T-helper 22 cell (primary cell): ENCODE data around the gene C1orf35.

Source experiments
- DNase-seq: peaks from one replicate; pipeline ENCODE4 v3.0.0-alpha.2; 2020; ENCODE audit warnings: low read depth

The C1orf35 gene

GRCh38 chr1:228079013-228079412 is 24.1 kb downstream of the C1orf35 start:
- no peak for DNase-seq

GRCh38 chr1:228077565-228078330 is 25.4 kb downstream of the C1orf35 start:
- DNase-seq, result no peak

- no peak for DNase-seq
These were observed 26.2 kb downstream of the C1orf35 start for GRCh38 chr1:228076796-228077430.

- no peak for DNase-seq
These were observed 27.3 kb downstream of the C1orf35 start for GRCh38 chr1:228075801-228076271.

GRCh38 chr1:228074954-228075730 is 28.0 kb downstream of the C1orf35 start:
- no peak for DNase-seq

- no peak for DNase-seq
These were observed 29.1 kb downstream of the C1orf35 start for GRCh38 chr1:228073857-228074545.

GRCh38 chr1:228073061-228073856 is 29.9 kb downstream of the C1orf35 start:
- DNase-seq, result no peak

GRCh38 chr1:228072658-228073043 is 30.5 kb downstream of the C1orf35 start:
- no peak for DNase-seq

- DNase-seq, result no peak
These were observed 31.1 kb downstream of the C1orf35 start for GRCh38 chr1:228071839-228072657.

- DNase-seq, result no peak
These were observed 32.3 kb downstream of the C1orf35 start for GRCh38 chr1:228070851-228071250.

GRCh38 chr1:228070173-228070572 is 33.0 kb downstream of the C1orf35 start:
- DNase-seq, result no peak

- no peak for DNase-seq
These were observed 34.8 kb downstream of the C1orf35 start for GRCh38 chr1:228068359-228068758.

- no peak for DNase-seq
These were observed 36.1 kb downstream of the C1orf35 start for GRCh38 chr1:228066891-228067654.

GRCh38 chr1:228066416-228066815 is 36.7 kb downstream of the C1orf35 start:
- DNase-seq, result no peak

- no peak for DNase-seq
These were observed 37.4 kb downstream of the C1orf35 start for GRCh38 chr1:228065543-228066347.

- DNase-seq, result no peak
These were observed 38.2 kb downstream of the C1orf35 start for GRCh38 chr1:228064741-228065542.

- no peak for DNase-seq
These were observed 38.8 kb downstream of the C1orf35 start for GRCh38 chr1:228064296-228064695.
